ENCODE measurements around the gene IGSF9B. TPM values are rescaled to one million over a fixed set of nuclear protein-coding genes. Genes with fewer than 3 reads are reported as not detected.

The IGSF9B gene
- total and polyA plus RNA-seq, 10 of the 15 experiments (the other 5 are each of a cell fraction or from before 2014, with no cell fraction given) = 0.03 to 3.7 (median 0.20) TPM; not detected in 2

DNA sequence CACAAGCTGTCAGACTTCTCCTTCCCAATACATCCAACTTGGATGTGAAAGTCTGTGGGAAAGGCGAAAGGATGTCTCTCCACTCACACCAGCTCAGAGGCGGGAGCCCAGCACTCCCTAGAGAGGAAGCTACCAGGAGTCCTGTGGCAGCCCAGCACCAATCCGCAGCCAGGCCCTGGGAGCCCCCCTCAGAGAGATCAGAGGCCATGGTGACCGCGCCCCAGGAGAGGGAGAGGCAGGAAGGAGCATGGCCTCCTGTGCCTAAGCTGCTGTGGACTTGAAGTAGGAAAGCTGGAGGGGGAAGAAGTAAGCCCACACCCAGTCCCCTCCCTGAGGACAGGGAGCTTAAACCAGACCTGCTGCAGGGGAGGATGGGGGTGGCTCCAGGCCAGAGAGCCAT, 24.4 kb upstream of the IGSF9B start:
- Histone ChIP-seq H3K36me3 (ENCODE audit: control insufficient read depth in 2 of 2, insufficient read depth in 2 of 2, low read length in 1 of 2) (no peaks in the 10 kb centered on the region), H3K4me1 (ENCODE audit: control insufficient read depth, insufficient read depth, low read length) (peaks cover 29% of the 10 kb centered on the region), H4K20me1 (ENCODE audit: control insufficient read depth, insufficient read depth) (no peaks in the 10 kb centered on the region), H2AFZ (ENCODE audit: control insufficient read depth, low read depth, low read length) (no peak overlapping the region), H3K4me3 (no peak overlapping the region), H3K79me2 (ENCODE audit: control insufficient read depth, insufficient read depth, low read length) (no peaks in the 10 kb centered on the region), H3K27me3 (replicated peaks in 1 of 2; ENCODE audit: control insufficient read depth in 2 of 2, insufficient read depth in 2 of 2, low read length in 1 of 2) (no peaks in the 10 kb centered on the region), H3K27ac (ENCODE audit: control insufficient read depth, insufficient read depth) (no peak overlapping the region), H3K9me3 (replicated peaks; ENCODE audit: control insufficient read depth, insufficient read depth, low read length) (no peaks in the 10 kb centered on the region), H3K9ac (ENCODE audit: control insufficient read depth, insufficient read depth, low read length) (no peak overlapping the region), H3K4me2 (ENCODE audit: control insufficient read depth, insufficient read depth) (no peak overlapping the region)
- no TSS peak for BruUV-seq (replicated peaks)
- intact Hi-C loops (cut with micrococcal nuclease; ENCODE audit: unreplicated experiment) = no loop called here
- WGBS (ENCODE audit: insufficient coverage, insufficient replicate concordance, low lambda C conversion rate, missing lambda C conversion rate) = 76% methylated on average over 5 of the region's 5 CpGs
- in situ Hi-C loops (cut with MboI) = no loop called here
- ATAC-seq (no peak), DNase-seq (ENCODE audit: low read depth, low spot score) (no peak), FAIRE-seq (no peak)
- ChIA-PET POLR2A (no interaction called here), RAD21 (ENCODE audit: unreplicated experiment) (no interaction called here), SMC1A (ENCODE audit: uncharacterized antibody, unreplicated experiment) (no interaction called here), CTCF (no interaction called here)
- TF ChIP-seq ZSCAN29 (IDR thresholded peaks at IDR 0.05) = no peak
- TF ChIP-seq NR2F1 (conservative IDR thresholded peaks at IDR 0.05) = no peak
- no peak for TF ChIP-seq YBX1 (IDR thresholded peaks at IDR 0.05)
- TF ChIP-seq ZBED1 (IDR thresholded peaks at IDR 0.05; ENCODE audit: borderline replicate concordance) = no peak
- no peak for TF ChIP-seq EZH2 (IDR thresholded peaks at IDR 0.05; ENCODE audit: borderline replicate concordance, control insufficient read depth, low read depth, low read length)
- no peak for TF ChIP-seq BCL11A (IDR thresholded peaks at IDR 0.05; ENCODE audit: low read depth, low read length)
- TF ChIP-seq, protein P1, sequence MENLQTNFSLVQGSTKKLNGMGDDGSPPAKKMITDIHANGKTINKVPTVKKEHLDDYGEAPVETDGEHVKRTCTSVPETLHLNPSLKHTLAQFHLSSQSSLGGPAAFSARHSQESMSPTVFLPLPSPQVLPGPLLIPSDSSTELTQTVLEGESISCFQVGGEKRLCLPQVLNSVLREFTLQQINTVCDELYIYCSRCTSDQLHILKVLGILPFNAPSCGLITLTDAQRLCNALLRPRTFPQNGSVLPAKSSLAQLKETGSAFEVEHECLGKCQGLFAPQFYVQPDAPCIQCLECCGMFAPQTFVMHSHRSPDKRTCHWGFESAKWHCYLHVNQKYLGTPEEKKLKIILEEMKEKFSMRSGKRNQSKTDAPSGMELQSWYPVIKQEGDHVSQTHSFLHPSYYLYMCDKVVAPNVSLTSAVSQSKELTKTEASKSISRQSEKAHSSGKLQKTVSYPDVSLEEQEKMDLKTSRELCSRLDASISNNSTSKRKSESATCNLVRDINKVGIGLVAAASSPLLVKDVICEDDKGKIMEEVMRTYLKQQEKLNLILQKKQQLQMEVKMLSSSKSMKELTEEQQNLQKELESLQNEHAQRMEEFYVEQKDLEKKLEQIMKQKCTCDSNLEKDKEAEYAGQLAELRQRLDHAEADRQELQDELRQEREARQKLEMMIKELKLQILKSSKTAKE (IDR thresholded peaks at IDR 0.05; ENCODE audit: low read depth, poor library complexity, severe bottlenecking) = no peak
- TF ChIP-seq ZZZ3 (IDR thresholded peaks at IDR 0.05; ENCODE audit: control insufficient read depth, insufficient read length, low read depth) = no peak
- TF ChIP-seq SREBF2 (IDR thresholded peaks at IDR 0.05; ENCODE audit: low read length) = no peak
- no peak for TF ChIP-seq BRCA1 (IDR thresholded peaks at IDR 0.05; ENCODE audit: low read depth, low read length)
- TF ChIP-seq ETV6 (conservative IDR thresholded peaks at IDR 0.05 in 1 of 2, IDR thresholded peaks at IDR 0.05 in 1 of 2; ENCODE audit: borderline replicate concordance in 1 of 2, low read depth in 1 of 2) = no peak
- TF ChIP-seq, protein P2, sequence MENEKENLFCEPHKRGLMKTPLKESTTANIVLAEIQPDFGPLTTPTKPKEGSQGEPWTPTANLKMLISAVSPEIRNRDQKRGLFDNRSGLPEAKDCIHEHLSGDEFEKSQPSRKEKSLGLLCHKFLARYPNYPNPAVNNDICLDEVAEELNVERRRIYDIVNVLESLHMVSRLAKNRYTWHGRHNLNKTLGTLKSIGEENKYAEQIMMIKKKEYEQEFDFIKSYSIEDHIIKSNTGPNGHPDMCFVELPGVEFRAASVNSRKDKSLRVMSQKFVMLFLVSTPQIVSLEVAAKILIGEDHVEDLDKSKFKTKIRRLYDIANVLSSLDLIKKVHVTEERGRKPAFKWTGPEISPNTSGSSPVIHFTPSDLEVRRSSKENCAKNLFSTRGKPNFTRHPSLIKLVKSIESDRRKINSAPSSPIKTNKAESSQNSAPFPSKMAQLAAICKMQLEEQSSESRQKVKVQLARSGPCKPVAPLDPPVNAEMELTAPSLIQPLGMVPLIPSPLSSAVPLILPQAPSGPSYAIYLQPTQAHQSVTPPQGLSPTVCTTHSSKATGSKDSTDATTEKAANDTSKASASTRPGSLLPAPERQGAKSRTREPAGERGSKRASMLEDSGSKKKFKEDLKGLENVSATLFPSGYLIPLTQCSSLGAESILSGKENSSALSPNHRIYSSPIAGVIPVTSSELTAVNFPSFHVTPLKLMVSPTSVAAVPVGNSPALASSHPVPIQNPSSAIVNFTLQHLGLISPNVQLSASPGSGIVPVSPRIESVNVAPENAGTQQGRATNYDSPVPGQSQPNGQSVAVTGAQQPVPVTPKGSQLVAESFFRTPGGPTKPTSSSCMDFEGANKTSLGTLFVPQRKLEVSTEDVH (IDR thresholded peaks at IDR 0.05; ENCODE audit: low read depth, partially characterized antibody) = no peak
- TF ChIP-seq JUNB (IDR thresholded peaks at IDR 0.05) = no peak
- TF ChIP-seq POLR2AphosphoS2 (IDR thresholded peaks at IDR 0.05; ENCODE audit: low read depth, low read length) = no peak
- TF ChIP-seq, protein P3, sequence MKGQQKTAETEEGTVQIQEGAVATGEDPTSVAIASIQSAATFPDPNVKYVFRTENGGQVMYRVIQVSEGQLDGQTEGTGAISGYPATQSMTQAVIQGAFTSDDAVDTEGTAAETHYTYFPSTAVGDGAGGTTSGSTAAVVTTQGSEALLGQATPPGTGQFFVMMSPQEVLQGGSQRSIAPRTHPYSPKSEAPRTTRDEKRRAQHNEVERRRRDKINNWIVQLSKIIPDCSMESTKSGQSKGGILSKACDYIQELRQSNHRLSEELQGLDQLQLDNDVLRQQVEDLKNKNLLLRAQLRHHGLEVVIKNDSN (IDR thresholded peaks at IDR 0.05; ENCODE audit: borderline replicate concordance, extremely low read length, insufficient read depth, low read depth, low read length) = no peak
- TF ChIP-seq, protein P4, sequence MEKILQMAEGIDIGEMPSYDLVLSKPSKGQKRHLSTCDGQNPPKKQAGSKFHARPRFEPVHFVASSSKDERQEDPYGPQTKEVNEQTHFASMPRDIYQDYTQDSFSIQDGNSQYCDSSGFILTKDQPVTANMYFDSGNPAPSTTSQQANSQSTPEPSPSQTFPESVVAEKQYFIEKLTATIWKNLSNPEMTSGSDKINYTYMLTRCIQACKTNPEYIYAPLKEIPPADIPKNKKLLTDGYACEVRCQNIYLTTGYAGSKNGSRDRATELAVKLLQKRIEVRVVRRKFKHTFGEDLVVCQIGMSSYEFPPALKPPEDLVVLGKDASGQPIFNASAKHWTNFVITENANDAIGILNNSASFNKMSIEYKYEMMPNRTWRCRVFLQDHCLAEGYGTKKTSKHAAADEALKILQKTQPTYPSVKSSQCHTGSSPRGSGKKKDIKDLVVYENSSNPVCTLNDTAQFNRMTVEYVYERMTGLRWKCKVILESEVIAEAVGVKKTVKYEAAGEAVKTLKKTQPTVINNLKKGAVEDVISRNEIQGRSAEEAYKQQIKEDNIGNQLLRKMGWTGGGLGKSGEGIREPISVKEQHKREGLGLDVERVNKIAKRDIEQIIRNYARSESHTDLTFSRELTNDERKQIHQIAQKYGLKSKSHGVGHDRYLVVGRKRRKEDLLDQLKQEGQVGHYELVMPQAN (conservative IDR thresholded peaks at IDR 0.05) = no peak
